ENCODE data around the gene GJC3. TPM values are rescaled to one million over a fixed set of nuclear protein-coding genes. Genes with fewer than 3 reads are reported as not detected.
"Not testable (repeated sequence)": the region's sequence is repeated elsewhere in the genome, so short reads cannot be mapped to it uniquely, and the experiment has no call there.

GJC3 gene, protein sequence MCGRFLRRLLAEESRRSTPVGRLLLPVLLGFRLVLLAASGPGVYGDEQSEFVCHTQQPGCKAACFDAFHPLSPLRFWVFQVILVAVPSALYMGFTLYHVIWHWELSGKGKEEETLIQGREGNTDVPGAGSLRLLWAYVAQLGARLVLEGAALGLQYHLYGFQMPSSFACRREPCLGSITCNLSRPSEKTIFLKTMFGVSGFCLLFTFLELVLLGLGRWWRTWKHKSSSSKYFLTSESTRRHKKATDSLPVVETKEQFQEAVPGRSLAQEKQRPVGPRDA
- total RNA-seq = 0.27 and 0.43 TPM in 2 replicates
- long read RNA-seq = 0 reads

DNA sequence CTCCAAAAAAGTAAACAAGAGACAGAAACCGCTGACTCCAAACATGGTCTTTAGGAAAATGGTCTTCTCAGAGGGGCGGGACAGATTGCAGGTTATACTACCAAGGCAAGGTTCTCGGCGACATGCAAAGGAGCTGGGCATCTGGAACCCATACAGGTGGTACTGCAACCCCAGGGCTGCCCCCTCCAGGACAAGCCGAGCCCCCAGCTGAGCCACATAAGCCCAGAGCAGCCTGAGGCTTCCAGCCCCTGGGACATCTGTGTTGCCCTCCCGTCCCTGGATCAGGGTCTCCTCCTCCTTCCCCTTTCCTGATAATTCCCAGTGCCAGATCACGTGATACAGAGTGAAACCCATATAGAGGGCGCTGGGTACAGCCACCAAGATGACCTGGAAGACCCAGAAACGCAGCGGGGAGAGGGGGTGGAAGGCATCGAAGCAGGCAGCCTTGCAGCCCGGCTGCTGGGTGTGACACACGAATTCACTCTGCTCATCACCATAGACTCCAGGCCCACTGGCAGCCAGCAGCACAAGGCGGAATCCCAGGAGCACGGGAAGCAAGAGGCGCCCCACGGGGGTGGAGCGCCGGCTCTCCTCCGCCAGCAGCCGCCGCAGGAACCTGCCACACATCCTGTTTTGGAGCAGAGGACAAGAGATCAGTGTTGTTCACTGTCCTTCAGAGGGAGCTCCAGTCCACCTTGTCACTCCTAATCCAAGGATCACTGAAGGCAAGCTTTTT lies at the start of gene GJC3:
Gene GJC3 (minus strand): TSS at position 627 of the 736 bp plus-strand sequence. CDS start 0 bp downstream, at position 627.
- H3K4me3 Mint-ChIP-seq (ENCODE audit: low read depth) = peak within 1 kb of the TSS; percentile 82
- no peaks in the 10 kb centered on the region for H3K36me3 Mint-ChIP-seq (ENCODE audit: insufficient read depth)
- DNase-seq (ENCODE audit: low spot score, unreplicated experiment) = no peak
- peaks cover 5% of the 10 kb centered on the region for H3K4me1 Mint-ChIP-seq (ENCODE audit: low read depth)
- TF ChIP-seq, protein P1, sequence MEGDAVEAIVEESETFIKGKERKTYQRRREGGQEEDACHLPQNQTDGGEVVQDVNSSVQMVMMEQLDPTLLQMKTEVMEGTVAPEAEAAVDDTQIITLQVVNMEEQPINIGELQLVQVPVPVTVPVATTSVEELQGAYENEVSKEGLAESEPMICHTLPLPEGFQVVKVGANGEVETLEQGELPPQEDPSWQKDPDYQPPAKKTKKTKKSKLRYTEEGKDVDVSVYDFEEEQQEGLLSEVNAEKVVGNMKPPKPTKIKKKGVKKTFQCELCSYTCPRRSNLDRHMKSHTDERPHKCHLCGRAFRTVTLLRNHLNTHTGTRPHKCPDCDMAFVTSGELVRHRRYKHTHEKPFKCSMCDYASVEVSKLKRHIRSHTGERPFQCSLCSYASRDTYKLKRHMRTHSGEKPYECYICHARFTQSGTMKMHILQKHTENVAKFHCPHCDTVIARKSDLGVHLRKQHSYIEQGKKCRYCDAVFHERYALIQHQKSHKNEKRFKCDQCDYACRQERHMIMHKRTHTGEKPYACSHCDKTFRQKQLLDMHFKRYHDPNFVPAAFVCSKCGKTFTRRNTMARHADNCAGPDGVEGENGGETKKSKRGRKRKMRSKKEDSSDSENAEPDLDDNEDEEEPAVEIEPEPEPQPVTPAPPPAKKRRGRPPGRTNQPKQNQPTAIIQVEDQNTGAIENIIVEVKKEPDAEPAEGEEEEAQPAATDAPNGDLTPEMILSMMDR (IDR thresholded peaks at IDR 0.05; ENCODE audit: unreplicated experiment) = peak; percentile 48
- peaks cover 34% of the 10 kb centered on the region for H3K27me3 Mint-ChIP-seq
- no peaks in the 10 kb centered on the region for H3K9me3 Mint-ChIP-seq (ENCODE audit: low read depth)
- H3K27ac Mint-ChIP-seq = no peak within 1 kb of the TSS

DNA sequence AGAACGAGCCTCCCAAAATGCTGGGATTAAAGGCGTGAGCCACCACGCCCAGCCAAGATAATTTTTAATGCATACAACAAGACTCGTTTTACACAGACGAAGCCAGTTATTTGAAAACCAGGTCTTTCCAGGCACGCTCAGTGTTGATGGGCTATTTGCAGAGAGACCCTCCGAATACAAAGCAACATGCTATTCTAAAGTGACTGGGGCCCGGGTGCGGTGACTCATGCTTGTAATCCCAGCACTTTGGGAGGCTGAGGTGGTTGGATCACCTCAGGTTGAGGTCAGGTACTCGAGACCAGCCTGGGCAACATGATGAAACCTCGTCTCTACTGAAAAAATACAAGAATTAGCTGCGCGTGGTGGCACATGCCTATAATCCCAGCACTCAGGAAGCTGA lies 47.2 kb upstream of the GJC3 start:
- DNase-seq (ENCODE audit: low spot score, unreplicated experiment) = no peak
- H3K27me3 Mint-ChIP-seq = peaks cover 12% of the 10 kb centered on the region
- H3K4me3 Mint-ChIP-seq (ENCODE audit: low read depth) = no peak overlapping the region
- H3K36me3 Mint-ChIP-seq (ENCODE audit: insufficient read depth) = no peaks in the 10 kb centered on the region
- no peaks in the 10 kb centered on the region for H3K4me1 Mint-ChIP-seq (ENCODE audit: low read depth)
- TF ChIP-seq, protein P1 (IDR thresholded peaks at IDR 0.05; ENCODE audit: unreplicated experiment) = no peak
- H3K27ac Mint-ChIP-seq = no peak overlapping the region
- no peaks in the 10 kb centered on the region for H3K9me3 Mint-ChIP-seq (ENCODE audit: low read depth)

DNA sequence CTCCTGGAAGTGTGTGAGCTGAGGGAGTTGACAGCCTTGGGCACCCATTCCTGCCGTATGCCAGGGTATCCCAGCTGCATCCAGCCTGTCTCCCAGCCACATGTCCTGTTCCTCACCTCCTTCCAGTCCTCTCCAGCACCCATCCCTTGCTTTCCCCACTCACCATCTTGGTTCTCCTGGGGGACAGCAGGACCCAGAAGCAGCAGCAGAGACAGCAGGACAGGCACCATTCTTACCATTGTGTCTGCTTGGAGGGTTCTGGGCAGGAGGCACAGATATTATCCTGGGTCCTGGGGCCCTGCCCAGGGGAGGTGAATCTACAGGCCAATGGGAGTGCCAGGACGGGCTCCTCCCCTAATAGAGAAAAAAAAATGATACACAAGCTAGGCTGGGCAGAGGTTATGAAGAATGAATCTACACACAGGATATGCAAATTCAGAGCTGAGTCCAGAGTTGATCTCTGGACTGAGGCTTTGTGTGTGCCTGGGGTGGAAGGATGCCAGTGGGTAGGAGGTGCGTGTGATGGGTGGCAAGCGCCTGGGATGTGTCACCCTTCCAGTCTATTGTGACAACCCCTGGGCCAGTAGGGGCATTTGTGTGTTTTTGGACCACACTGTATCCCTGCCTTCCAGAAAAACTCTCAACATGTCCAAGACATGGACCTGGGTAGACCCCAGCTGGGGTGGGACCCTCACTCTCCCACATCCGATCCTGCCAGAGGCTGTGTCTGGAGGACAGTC lies 46.5 kb upstream of the GJC3 start, which contains the start of gene AZGP1:
Gene AZGP1 (minus strand): TSS at position 250 of the 740 bp plus-strand sequence. CDS start 11 bp downstream, at position 239.
- no peaks in the 10 kb centered on the region for H3K36me3 Mint-ChIP-seq (ENCODE audit: insufficient read depth)
- H3K9me3 Mint-ChIP-seq (ENCODE audit: low read depth) = no peaks in the 10 kb centered on the region
- H3K4me1 Mint-ChIP-seq (ENCODE audit: low read depth) = no peaks in the 10 kb centered on the region
- H3K27ac Mint-ChIP-seq = no peak within 1 kb of the TSS
- no peak for DNase-seq (ENCODE audit: low spot score, unreplicated experiment)
- no peak within 1 kb of the TSS for H3K4me3 Mint-ChIP-seq (ENCODE audit: low read depth)
- H3K27me3 Mint-ChIP-seq = peaks cover 9% of the 10 kb centered on the region
- TF ChIP-seq, protein P1 (IDR thresholded peaks at IDR 0.05; ENCODE audit: unreplicated experiment) = no peak

DNA sequence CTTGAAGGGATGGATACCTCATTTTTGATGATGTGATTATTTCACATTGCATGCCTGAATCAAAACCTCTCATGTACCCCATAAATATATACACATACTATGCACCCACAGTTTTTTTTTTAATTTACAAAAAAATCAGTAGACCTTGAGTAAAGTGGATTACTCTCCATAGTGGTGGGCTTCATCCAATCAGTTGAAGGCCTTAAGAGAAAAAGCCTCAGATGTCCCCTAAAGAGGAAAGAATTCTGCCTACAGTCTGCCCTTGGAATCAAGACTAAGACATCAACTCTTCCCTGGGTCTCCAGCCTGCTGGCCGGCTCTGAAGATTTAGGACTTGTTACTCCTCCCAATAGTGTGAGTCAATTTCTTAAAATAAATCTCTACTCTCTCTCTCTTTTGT lies 45.3 kb upstream of the GJC3 start:
- Mint-ChIP-seq H3K36me3 (ENCODE audit: insufficient read depth) (no peaks in the 10 kb centered on the region), H3K9me3 (ENCODE audit: low read depth) (no peaks in the 10 kb centered on the region), H3K4me1 (ENCODE audit: low read depth) (no peaks in the 10 kb centered on the region), H3K27ac (no peak overlapping the region), H3K27me3 (peaks cover 12% of the 10 kb centered on the region), H3K4me3 (ENCODE audit: low read depth) (no peak overlapping the region)
- no peak for DNase-seq (ENCODE audit: low spot score, unreplicated experiment)
- TF ChIP-seq, protein P1 (IDR thresholded peaks at IDR 0.05; ENCODE audit: unreplicated experiment) = no peak

DNA sequence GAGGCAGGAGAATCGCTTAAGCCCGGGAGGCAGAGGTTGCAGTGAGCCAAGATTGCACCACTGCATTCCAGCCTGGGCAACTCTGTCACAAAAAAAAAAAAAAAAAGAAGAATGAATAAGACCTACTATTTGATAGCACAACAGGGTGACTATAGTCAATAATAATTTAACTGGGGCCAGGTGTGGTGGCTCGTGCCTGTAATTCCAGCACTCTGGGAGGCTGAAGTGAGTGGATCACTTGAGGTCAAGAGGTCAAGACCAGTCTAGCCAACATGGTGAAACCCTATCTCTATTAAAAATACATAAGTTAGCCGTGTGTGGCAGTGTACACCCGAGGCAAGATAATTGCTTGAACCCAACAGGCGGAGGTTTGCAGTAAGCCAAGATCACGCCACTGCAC lies 44.4 kb upstream of the GJC3 start:
- H3K4me1 Mint-ChIP-seq (ENCODE audit: low read depth); H3K4me3 Mint-ChIP-seq (ENCODE audit: low read depth); H3K27ac Mint-ChIP-seq; H3K36me3 Mint-ChIP-seq (ENCODE audit: insufficient read depth); DNase-seq (ENCODE audit: low spot score, unreplicated experiment); H3K9me3 Mint-ChIP-seq (ENCODE audit: low read depth): not testable (repeated sequence)
- H3K27me3 Mint-ChIP-seq = peaks cover 12% of the 10 kb centered on the region
